Endothelial cell of umbilical vein (primary cell): ENCODE measurements around the gene KCTD14. TPM values are rescaled to one million over a fixed set of nuclear protein-coding genes. Genes with fewer than 3 reads are reported as not detected.

ENCODE experiments used
- BruUV-seq: library from RNA; stranded (reverse); fragments of 400-500 nt; replicated peaks from 2 replicates; lab custom pipeline; 2021; lab: Mats Ljungman, UMichigan
- CTCF ChIA-PET: fragments of 300-600, 350-600 bp; sonication (Branson Sonifier 250); formaldehyde crosslinking; loops from one replicate; lab custom pipeline; 2021; ENCODE audit warnings: antibody characterized with exemption, inconsistent platforms; lab: Charles Lee
- POLR2A ChIA-PET: fragments of 300-600, 350-600 bp; sonication (Branson Sonifier 250); formaldehyde crosslinking; loops from one replicate; lab custom pipeline; 2021; ENCODE audit warnings: antibody characterized with exemption, inconsistent platforms; lab: Charles Lee
- DNase-seq: peaks from one replicate; pipeline ENCODE4 v3.0.0-alpha.2; 2011; ENCODE audit warnings: low read depth, low spot score
- FAIRE-seq: peaks from 2 replicates; lab custom pipeline; 2011; peaks lifted over from hg19 to GRCh38; lab: Jason Lieb, UNC
- H2AFZ ChIP-seq: 2 replicates; pipeline ENCODE4 v1.6.0; 2012; ENCODE audit warnings: low read depth, low read length, control low read depth, inconsistent platforms
- H3K27ac ChIP-seq: 2 replicates; pipeline ENCODE4 v1.5.1; 2011; ENCODE audit warnings: low read depth, mild to moderate bottlenecking, control low read depth, low read length, moderate library complexity; ENCODE audit not compliant: insufficient read depth
- H3K27me3 ChIP-seq, 2 experiments: 2 replicates each; pipeline versions ENCODE4 v1.6.0 to v1.6.1; 2011; ENCODE audit warnings: low read length in 2 of 2, mixed read lengths in 1 of 2; ENCODE audit not compliant: control insufficient read depth in 2 of 2, insufficient read depth in 2 of 2
- H3K36me3 ChIP-seq, 2 experiments: 2 replicates in 1 of 2; 3 replicates in 1 of 2; pipeline ENCODE4 v1.5.1; 2011; ENCODE audit warnings: low read length in 2 of 2, mild to moderate bottlenecking in 1 of 2, moderate library complexity in 1 of 2; ENCODE audit not compliant: control insufficient read depth in 2 of 2, insufficient read depth in 2 of 2; ENCODE audit errors: extremely low read depth in 1 of 2
- H3K4me1 ChIP-seq: 3 replicates; pipeline ENCODE4 v1.5.1; 2011; ENCODE audit warnings: mild to moderate bottlenecking, low read length; ENCODE audit not compliant: control insufficient read depth, insufficient read depth; ENCODE audit errors: extremely low read depth
- H3K4me2 ChIP-seq: 2 replicates; pipeline ENCODE4 v1.6.1; 2011; ENCODE audit warnings: low read length, control low read depth, mixed read lengths; ENCODE audit not compliant: insufficient read depth
- H3K4me3 ChIP-seq, 3 experiments: fragments of 200-600 bp in 1 of 3; sonication (generic), shearing (Covaris generic) in 1 of 3; replicated peaks in 1 of 3; 2 replicates each; pipeline ENCODE4 v1.5.1; 2011 to 2016; ENCODE audit warnings: control low read depth in 3 of 3, low read length in 3 of 3, mild to moderate bottlenecking in 2 of 3, inconsistent platforms in 1 of 3, low read depth in 1 of 3, moderate library complexity in 1 of 3; ENCODE audit not compliant: insufficient read depth in 1 of 3
- H3K79me2 ChIP-seq: 2 replicates; pipeline ENCODE4 v1.6.0; 2012; ENCODE audit warnings: low read length, inconsistent platforms; ENCODE audit not compliant: control insufficient read depth, insufficient read depth
- H3K9ac ChIP-seq: replicated peaks from 2 replicates; pipeline ENCODE3; 2011; ENCODE audit warnings: low read length, control low read depth; ENCODE audit not compliant: insufficient read depth; ENCODE audit errors: extremely low read depth
- H3K9me1 ChIP-seq: replicated peaks from 3 replicates; pipeline ENCODE4 v1.6.0; 2011; ENCODE audit warnings: mild to moderate bottlenecking, low read length; ENCODE audit not compliant: control insufficient read depth, insufficient read depth; ENCODE audit errors: extremely low read depth
- H3K9me3 ChIP-seq: replicated peaks from 2 replicates; pipeline ENCODE4 v1.5.1; 2012; ENCODE audit warnings: low read length, inconsistent platforms; ENCODE audit not compliant: control insufficient read depth, insufficient read depth
- H4K20me1 ChIP-seq: replicated peaks from 2 replicates; pipeline ENCODE3; 2011; ENCODE audit warnings: mild to moderate bottlenecking, low read length; ENCODE audit not compliant: control insufficient read depth, insufficient read depth; ENCODE audit errors: extremely low read depth
- CTCF ChIP-seq, 2 donors: IDR thresholded peaks; 1 replicate in 1 of 2; 2 replicates in 1 of 2; pipeline ENCODE4 v1.5.1; 2011; ENCODE audit warnings: low read length in 2 of 2, mild to moderate bottlenecking in 2 of 2, moderate library complexity in 2 of 2, control low read depth in 1 of 2, inconsistent platforms in 1 of 2, low read depth in 1 of 2; ENCODE audit not compliant: insufficient read depth in 1 of 2; ENCODE audit errors: extremely low read depth in 1 of 2
- EZH2 ChIP-seq: IDR thresholded peaks from 2 replicates; pipeline ENCODE4 v1.6.1; 2012; ENCODE audit warnings: borderline replicate concordance, low read depth, mild to moderate bottlenecking, moderate library complexity, low read length, inconsistent platforms; ENCODE audit not compliant: severe bottlenecking
- FOS ChIP-seq: IDR thresholded peaks from 2 replicates; pipeline ENCODE4 v1.6.1; 2011; ENCODE audit warnings: mild to moderate bottlenecking, low read length, moderate library complexity, borderline replicate concordance; ENCODE audit not compliant: insufficient read depth
- GATA2 ChIP-seq: IDR thresholded peaks from 2 replicates; pipeline ENCODE4 v1.7.0; 2011; ENCODE audit warnings: low read depth, mild to moderate bottlenecking, moderate library complexity, mixed read lengths, low read length; ENCODE audit not compliant: insufficient read length, insufficient read depth
- JUN ChIP-seq: IDR thresholded peaks from 2 replicates; pipeline ENCODE4 v1.6.1; 2011; ENCODE audit warnings: borderline replicate concordance, low read depth; ENCODE audit not compliant: insufficient read length, insufficient read depth
- MAX ChIP-seq: IDR thresholded peaks from 2 replicates; pipeline ENCODE4 v1.6.1; 2011; ENCODE audit not compliant: insufficient read depth, insufficient read length
- MYC ChIP-seq: IDR thresholded peaks from one replicate; pipeline ENCODE4 v1.6.1; 2011; ENCODE audit warnings: mild to moderate bottlenecking, low read depth, low read length
- POLR2A ChIP-seq: IDR thresholded peaks from 2 replicates; pipeline ENCODE4 v1.6.1; 2012; ENCODE audit warnings: low read depth, mild to moderate bottlenecking, control low read depth, low read length
- POLR2AphosphoS5 ChIP-seq: IDR thresholded peaks from 2 replicates; pipeline ENCODE4 v1.6.1; 2012; ENCODE audit warnings: low read depth, mild to moderate bottlenecking, control low read depth, low read length, moderate library complexity; ENCODE audit not compliant: insufficient read depth
- dilution Hi-C: fragments of 300-500 bp; cut with MboI; formaldehyde crosslinking; loops from one replicate; pipeline ENCODE4 v1.15.0; 2019; ENCODE audit warnings: low sequenced_read_pairs; ENCODE audit not compliant: extremely low pct_ligation_motif_present
- intact Hi-C: fragments of 100-400 bp; cut with micrococcal nuclease; formaldehyde crosslinking; loops from one replicate; pipeline ENCODE4 v1.10.0; 2022
- polyA plus RNA-seq, 4 experiments: library from polyadenylated mRNA; depleted of rRNA in 3 of 4; stranded (reverse) in 3 of 4; unstranded in 1 of 4; fragments of >200 nt; gene quantifications; 2 replicates each; pipeline versions ENCODE4 v1.2.1 to v1.2.3, GENCODE V29; 2011 to 2012; ENCODE audit warnings: missing spikeins in 1 of 4
- total RNA-seq: library from RNA; stranded (reverse); gene quantifications from 2 replicates; pipeline ENCODE4 v1.2.3, GENCODE V29; 2021

KCTD14 gene
- total and polyA plus RNA-seq, 2 donors (not counting 3 experiments of a cell fraction or from before 2014, with no cell fraction given): 0.57 to 1.8 TPM

GRCh38 chr11:78066471-78066870 lies 43.4 kb upstream of the KCTD14 start:
- no peak overlapping the region for H3K27ac ChIP-seq
- no peak overlapping the region for H2AFZ ChIP-seq
- ChIA-PET CTCF (no interaction called here), POLR2A (no interaction called here)
- no peak for FAIRE-seq
- peaks cover 7 to 8% of the 10 kb centered on the region in 2 experiments for H3K36me3 ChIP-seq
- H3K9me3 ChIP-seq: no peaks in the 10 kb centered on the region
- no peaks in the 10 kb centered on the region for H3K4me1 ChIP-seq
- no peaks in the 10 kb centered on the region for H3K9me1 ChIP-seq
- dilution Hi-C loops: no loop called here
- no peak overlapping the region for H3K4me2 ChIP-seq
- TF ChIP-seq POLR2A (no peak), EZH2 (no peak), CTCF (IDR thresholded peaks at IDR 0.05; ENCODE audit: extremely low read depth in 1 of 2, insufficient read depth in 1 of 2, low read depth in 1 of 2, low read length in 2 of 2) (no peak), FOS (no peak), POLR2AphosphoS5 (no peak), JUN (no peak), GATA2 (no peak), MYC (no peak), MAX (no peak)
- BruUV-seq: no TSS peak
- no peaks in the 10 kb centered on the region for H4K20me1 ChIP-seq
- intact Hi-C loops: no loop called here
- H3K4me3 ChIP-seq: no peak overlapping the region
- H3K9ac ChIP-seq: no peak overlapping the region
- peaks cover 2% of the 10 kb centered on the region for H3K79me2 ChIP-seq
- no peak for DNase-seq
- H3K27me3 ChIP-seq: no peaks in the 10 kb centered on the region
